Measurements from ENCODE around the gene FES. TPM values are rescaled to one million over a fixed set of nuclear protein-coding genes. Genes with fewer than 3 reads are reported as not detected.

The FES gene
- polyA plus RNA-seq, 1 donor from 2014 or later, result not detected

- Histone ChIP-seq H3F3A (ENCODE audit: insufficient read depth, low read length, poor library complexity, severe bottlenecking) (no peaks in the 10 kb centered on the region), H3K27me3 (ENCODE audit: insufficient read depth, low read depth, low read length) (no peaks in the 10 kb centered on the region), H3K4me2 (ENCODE audit: low read length) (no peak overlapping the region), H3K27ac (ENCODE audit: low read length) (no peak overlapping the region), H3K9me2 (ENCODE audit: insufficient read depth, low read length) (no peaks in the 10 kb centered on the region), H3K9me3 (ENCODE audit: low read length) (no peaks in the 10 kb centered on the region), H3K4me3 (ENCODE audit: low read length) (no peak overlapping the region), H2AFZ (ENCODE audit: low read depth, low read length) (no peak overlapping the region), H4K20me1 (ENCODE audit: insufficient read depth) (no peaks in the 10 kb centered on the region), H3K36me3 (ENCODE audit: insufficient read depth, low read length) (no peaks in the 10 kb centered on the region), H3K79me2 (replicated peaks; ENCODE audit: insufficient read depth, low read length) (no peaks in the 10 kb centered on the region), H3K9ac (ENCODE audit: low read length) (no peak overlapping the region)
- TF ChIP-seq, protein P1, sequence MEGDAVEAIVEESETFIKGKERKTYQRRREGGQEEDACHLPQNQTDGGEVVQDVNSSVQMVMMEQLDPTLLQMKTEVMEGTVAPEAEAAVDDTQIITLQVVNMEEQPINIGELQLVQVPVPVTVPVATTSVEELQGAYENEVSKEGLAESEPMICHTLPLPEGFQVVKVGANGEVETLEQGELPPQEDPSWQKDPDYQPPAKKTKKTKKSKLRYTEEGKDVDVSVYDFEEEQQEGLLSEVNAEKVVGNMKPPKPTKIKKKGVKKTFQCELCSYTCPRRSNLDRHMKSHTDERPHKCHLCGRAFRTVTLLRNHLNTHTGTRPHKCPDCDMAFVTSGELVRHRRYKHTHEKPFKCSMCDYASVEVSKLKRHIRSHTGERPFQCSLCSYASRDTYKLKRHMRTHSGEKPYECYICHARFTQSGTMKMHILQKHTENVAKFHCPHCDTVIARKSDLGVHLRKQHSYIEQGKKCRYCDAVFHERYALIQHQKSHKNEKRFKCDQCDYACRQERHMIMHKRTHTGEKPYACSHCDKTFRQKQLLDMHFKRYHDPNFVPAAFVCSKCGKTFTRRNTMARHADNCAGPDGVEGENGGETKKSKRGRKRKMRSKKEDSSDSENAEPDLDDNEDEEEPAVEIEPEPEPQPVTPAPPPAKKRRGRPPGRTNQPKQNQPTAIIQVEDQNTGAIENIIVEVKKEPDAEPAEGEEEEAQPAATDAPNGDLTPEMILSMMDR (IDR thresholded peaks at IDR 0.05; ENCODE audit: poor library complexity, severe bottlenecking), result no peak
- TF ChIP-seq TAF1 (IDR thresholded peaks at IDR 0.05; ENCODE audit: low read depth), result no peak
- TF ChIP-seq RAD21 (conservative IDR thresholded peaks at IDR 0.05), result no peak
Observed at GRCh38 chr15:90857883-90858443, 26.3 kb upstream of the FES start.

GRCh38 chr15:90859234-90860131, 24.8 kb upstream of the FES start:
- H2AFZ ChIP-seq (ENCODE audit: low read depth, low read length), result no peak overlapping the region
- H3K9me2 ChIP-seq (ENCODE audit: insufficient read depth, low read length), result no peaks in the 10 kb centered on the region
- no peaks in the 10 kb centered on the region for H3F3A ChIP-seq (ENCODE audit: insufficient read depth, low read length, poor library complexity, severe bottlenecking)
- H3K4me2 ChIP-seq (ENCODE audit: low read length), result no peak overlapping the region
- TF ChIP-seq, protein P2, sequence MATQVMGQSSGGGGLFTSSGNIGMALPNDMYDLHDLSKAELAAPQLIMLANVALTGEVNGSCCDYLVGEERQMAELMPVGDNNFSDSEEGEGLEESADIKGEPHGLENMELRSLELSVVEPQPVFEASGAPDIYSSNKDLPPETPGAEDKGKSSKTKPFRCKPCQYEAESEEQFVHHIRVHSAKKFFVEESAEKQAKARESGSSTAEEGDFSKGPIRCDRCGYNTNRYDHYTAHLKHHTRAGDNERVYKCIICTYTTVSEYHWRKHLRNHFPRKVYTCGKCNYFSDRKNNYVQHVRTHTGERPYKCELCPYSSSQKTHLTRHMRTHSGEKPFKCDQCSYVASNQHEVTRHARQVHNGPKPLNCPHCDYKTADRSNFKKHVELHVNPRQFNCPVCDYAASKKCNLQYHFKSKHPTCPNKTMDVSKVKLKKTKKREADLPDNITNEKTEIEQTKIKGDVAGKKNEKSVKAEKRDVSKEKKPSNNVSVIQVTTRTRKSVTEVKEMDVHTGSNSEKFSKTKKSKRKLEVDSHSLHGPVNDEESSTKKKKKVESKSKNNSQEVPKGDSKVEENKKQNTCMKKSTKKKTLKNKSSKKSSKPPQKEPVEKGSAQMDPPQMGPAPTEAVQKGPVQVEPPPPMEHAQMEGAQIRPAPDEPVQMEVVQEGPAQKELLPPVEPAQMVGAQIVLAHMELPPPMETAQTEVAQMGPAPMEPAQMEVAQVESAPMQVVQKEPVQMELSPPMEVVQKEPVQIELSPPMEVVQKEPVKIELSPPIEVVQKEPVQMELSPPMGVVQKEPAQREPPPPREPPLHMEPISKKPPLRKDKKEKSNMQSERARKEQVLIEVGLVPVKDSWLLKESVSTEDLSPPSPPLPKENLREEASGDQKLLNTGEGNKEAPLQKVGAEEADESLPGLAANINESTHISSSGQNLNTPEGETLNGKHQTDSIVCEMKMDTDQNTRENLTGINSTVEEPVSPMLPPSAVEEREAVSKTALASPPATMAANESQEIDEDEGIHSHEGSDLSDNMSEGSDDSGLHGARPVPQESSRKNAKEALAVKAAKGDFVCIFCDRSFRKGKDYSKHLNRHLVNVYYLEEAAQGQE (IDR thresholded peaks at IDR 0.05; ENCODE audit: borderline replicate concordance), result no peak
- TF ChIP-seq, protein P1 (IDR thresholded peaks at IDR 0.05; ENCODE audit: poor library complexity, severe bottlenecking), result no peak
- TF ChIP-seq EZH2 (IDR thresholded peaks at IDR 0.05; ENCODE audit: borderline replicate concordance, insufficient read depth, low read length, poor library complexity, severe bottlenecking), result no peak
- TF ChIP-seq MXI1 (conservative IDR thresholded peaks at IDR 0.05; ENCODE audit: poor library complexity, severe bottlenecking), result no peak
- TF ChIP-seq RAD21 (conservative IDR thresholded peaks at IDR 0.05), result no peak
- no peak for TF ChIP-seq EP300 (conservative IDR thresholded peaks at IDR 0.05; ENCODE audit: poor library complexity, severe bottlenecking)
- no peak for TF ChIP-seq SMC3 (conservative IDR thresholded peaks at IDR 0.05; ENCODE audit: poor library complexity)
- TF ChIP-seq POLR2AphosphoS5 (IDR thresholded peaks at IDR 0.05), result no peak
- TF ChIP-seq TAF1 (IDR thresholded peaks at IDR 0.05; ENCODE audit: low read depth), result no peak
- no peaks in the 10 kb centered on the region for H3K27me3 ChIP-seq (ENCODE audit: insufficient read depth, low read depth, low read length)
- H3K36me3 ChIP-seq (ENCODE audit: insufficient read depth, low read length), result no peaks in the 10 kb centered on the region
- no peak overlapping the region for H3K27ac ChIP-seq (ENCODE audit: low read length)
- no peaks in the 10 kb centered on the region for H4K20me1 ChIP-seq (ENCODE audit: insufficient read depth)
- H3K9ac ChIP-seq (ENCODE audit: low read length), result no peak overlapping the region
- no peak overlapping the region for H3K4me3 ChIP-seq (ENCODE audit: low read length)
- no peaks in the 10 kb centered on the region for H3K79me2 ChIP-seq (replicated peaks; ENCODE audit: insufficient read depth, low read length)
- H3K9me3 ChIP-seq (ENCODE audit: low read length), result no peaks in the 10 kb centered on the region
